ENCODE results near the gene ANKRD24. TPM values are rescaled to one million over a fixed set of nuclear protein-coding genes. Genes with fewer than 3 reads are reported as not detected.

ANKRD24 gene
- total and polyA plus RNA-seq, 5 experiments from 2014 or later: 0.36 to 2.2 (median 1.2) TPM; not detected in 1

- peak; percentile 94 to 100 (median 99) for DNase-seq
- Mint-ChIP-seq H3K36me3 (peaks cover 8 to 32% (median 21%) of the 10 kb centered on the region in 3 donors), H3K27ac (peak within 1 kb of the TSS; percentile 95 to 100 (median 99)), H3K4me1 (peaks cover 11 to 25% (median 20%) of the 10 kb centered on the region in 4 donors), H3K27me3 (peaks cover 0 to 3% (median 0%) of the 10 kb centered on the region in 5 donors), H3K4me3 (peak within 1 kb of the TSS; percentile 88 to 100 (median 97)), H3K9me3 (peaks cover 0 to 7% (median 2%) of the 10 kb centered on the region in 9 donors)
- POLR2A ChIA-PET: interaction anchor here (0.5 to 2.0 kb wide), 18 partner anchors 9 to 694 kb away, joined by 3 to 14 read pairs (median 4); partner anchors contain the start of genes DAPK3, EEF2, HDGFL2 and MPND
- ATAC-seq: peak; percentile 91 to 94
Observed at GRCh38 chr19:4246767-4247593, 64.5 kb downstream of the ANKRD24 start, which contains the start of gene YJU2. YJU2 (plus strand) TSS chr19:4247080; CDS start chr19:4247147, 67 bp downstream.

GRCh38 chr19:4256563-4256962 lies 74.1 kb downstream of the ANKRD24 start:
- no peaks in the 10 kb centered on the region for H3K27me3 Mint-ChIP-seq
- H3K4me1 Mint-ChIP-seq: peaks cover 0 to 7% (median 3%) of the 10 kb centered on the region in 4 donors
- DNase-seq: no peak
- H3K9me3 Mint-ChIP-seq: no peaks in the 10 kb centered on the region
- POLR2A ChIA-PET: interaction anchor here (1.9 kb wide), 1 partner anchor 10 kb away, joined by 6 read pairs; the partner anchor contains the start of gene YJU2
- H3K4me3 Mint-ChIP-seq: no peak overlapping the region
- no peak for ATAC-seq
- peaks cover 6 to 90% (median 47%) of the 10 kb centered on the region in 3 donors for H3K36me3 Mint-ChIP-seq
- H3K27ac Mint-ChIP-seq: no peak overlapping the region

- H3K4me3 Mint-ChIP-seq: no peak overlapping the region
- H3K36me3 Mint-ChIP-seq: peaks cover 6 to 90% (median 45%) of the 10 kb centered on the region in 3 donors
- H3K4me1 Mint-ChIP-seq: peaks cover 0 to 7% (median 3%) of the 10 kb centered on the region in 4 donors
- H3K9me3 Mint-ChIP-seq: no peaks in the 10 kb centered on the region
- no peak overlapping the region for H3K27ac Mint-ChIP-seq
- H3K27me3 Mint-ChIP-seq: no peaks in the 10 kb centered on the region
- ATAC-seq (no peak), DNase-seq (no peak)
- POLR2A ChIA-PET: interaction anchor here (1.9 kb wide), 1 partner anchor 10 kb away, joined by 6 read pairs; the partner anchor contains the start of gene YJU2
Observed at GRCh38 chr19:4257025-4257424, 74.5 kb downstream of the ANKRD24 start.

DNA sequence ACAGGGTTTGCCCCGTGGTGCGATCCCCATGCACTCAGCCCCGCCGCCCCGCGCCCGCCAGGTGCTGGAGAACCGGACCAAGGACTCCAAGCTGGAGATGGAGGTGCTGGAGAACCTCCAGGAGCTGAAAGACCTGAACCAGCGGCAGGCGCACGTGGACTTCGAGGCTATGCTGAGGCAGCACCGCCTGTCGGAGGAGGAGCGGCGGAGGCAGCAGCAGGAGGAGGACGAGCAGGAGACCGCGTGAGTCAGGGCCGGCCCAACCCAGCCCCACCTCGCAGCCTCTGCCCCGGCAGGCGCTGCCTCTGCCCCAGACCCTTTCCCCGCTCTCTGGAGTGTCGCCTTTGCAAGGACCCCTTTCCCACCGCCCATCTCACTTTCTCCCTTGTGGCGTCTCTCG lies 75.7 kb downstream of the ANKRD24 start:
- DNase-seq (no peak), ATAC-seq (no peak)
- H3K36me3 Mint-ChIP-seq: peaks cover 6 to 90% (median 38%) of the 10 kb centered on the region in 3 donors
- POLR2A ChIA-PET: no interaction called here
- no peaks in the 10 kb centered on the region for H3K27me3 Mint-ChIP-seq
- no peak overlapping the region for H3K4me3 Mint-ChIP-seq
- peaks cover 2 to 7% (median 3%) of the 10 kb centered on the region in 4 donors for H3K4me1 Mint-ChIP-seq
- no peaks in the 10 kb centered on the region for H3K9me3 Mint-ChIP-seq
- peak overlapping the region in 1 of 10 donors; percentile 65 for H3K27ac Mint-ChIP-seq

DNA sequence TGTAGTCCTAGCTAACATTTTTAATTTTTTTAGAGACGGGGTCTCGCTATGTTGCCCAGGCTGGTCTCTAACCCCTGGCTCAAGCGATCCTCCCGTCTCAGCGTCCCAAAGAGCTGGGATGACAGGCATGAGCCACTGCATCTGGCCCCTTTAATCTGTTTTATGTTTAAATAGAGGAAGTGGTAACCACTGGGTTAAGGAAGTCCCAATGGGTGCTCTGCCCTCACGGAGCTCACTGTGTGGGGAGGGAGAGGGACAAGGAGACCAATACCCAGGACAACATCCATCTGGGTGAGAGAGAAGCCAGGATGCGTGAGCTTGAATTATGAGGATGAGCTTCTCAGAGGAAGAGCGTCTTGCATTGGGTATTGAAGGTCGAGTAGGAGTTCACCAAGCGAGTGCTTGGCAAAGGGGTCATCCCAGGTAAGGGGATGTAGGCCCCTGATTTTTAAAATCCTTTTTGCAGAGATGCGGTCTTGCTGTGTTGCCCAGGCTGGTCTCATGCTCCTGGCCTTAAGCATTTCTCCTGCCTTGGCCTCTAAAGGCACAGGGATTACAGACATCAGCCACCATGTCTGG lies 78.2 kb downstream of the ANKRD24 start:
- no peaks in the 10 kb centered on the region for H3K27me3 Mint-ChIP-seq
- H3K36me3 Mint-ChIP-seq: peaks cover 0 to 89% (median 14%) of the 10 kb centered on the region in 3 donors
- peak overlapping the region in 1 of 10 donors; percentile 24 for H3K27ac Mint-ChIP-seq
- H3K4me3 Mint-ChIP-seq: peak overlapping the region in 2 of 10 donors; percentile 48 to 49
- POLR2A ChIA-PET: interaction anchor here (1.2 kb wide), 1 partner anchor 106 kb away, joined by 3 read pairs; no protein-coding TSS in a partner anchor
- no peaks in the 10 kb centered on the region for H3K9me3 Mint-ChIP-seq
- DNase-seq (no peak), ATAC-seq (no peak)
- H3K4me1 Mint-ChIP-seq: peaks cover 6 to 19% (median 14%) of the 10 kb centered on the region in 4 donors

DNA sequence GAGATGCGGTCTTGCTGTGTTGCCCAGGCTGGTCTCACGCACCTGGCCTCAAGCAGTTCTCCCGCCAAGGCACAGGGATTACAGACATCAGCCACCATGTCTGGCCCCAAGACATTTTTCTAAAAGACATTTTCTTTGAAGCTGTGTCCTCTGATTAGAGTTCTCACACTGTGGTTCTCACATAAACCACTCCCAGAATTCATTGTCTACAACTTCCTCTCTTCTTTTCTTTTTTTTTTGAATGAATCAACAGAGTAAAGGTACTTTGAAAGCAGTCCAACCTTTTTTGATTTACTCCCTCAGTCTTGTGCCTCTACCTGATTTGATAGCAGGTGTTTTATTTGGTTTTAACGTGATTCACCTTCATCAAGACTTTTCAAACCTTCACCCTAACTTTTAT lies 82.3 kb downstream of the ANKRD24 start:
- POLR2A ChIA-PET: interaction anchor here (0.7 to 2.3 kb wide), 4 partner anchors 16 to 388 kb away, joined by 3 to 8 read pairs (median 5); partner anchors contain the start of gene MPND
- H3K4me1 Mint-ChIP-seq: peaks cover 15 to 36% (median 33%) of the 10 kb centered on the region in 4 donors
- H3K36me3 Mint-ChIP-seq: peaks cover 4 to 86% (median 16%) of the 10 kb centered on the region in 3 donors
- peak overlapping the region in 8 of 10 donors; percentile 29 to 72 (median 54) for H3K4me3 Mint-ChIP-seq
- peak overlapping the region; percentile 10 to 91 (median 77) for H3K27ac Mint-ChIP-seq
- no peaks in the 10 kb centered on the region for H3K27me3 Mint-ChIP-seq
- peak; percentile 59 to 78 for ATAC-seq
- H3K9me3 Mint-ChIP-seq: no peaks in the 10 kb centered on the region
- DNase-seq: peak in 3 of 10 donors; percentile 52 to 55 (median 55)

- no peak for DNase-seq
- ATAC-seq: no peak
- peaks cover 4 to 82% (median 14%) of the 10 kb centered on the region in 3 donors for H3K36me3 Mint-ChIP-seq
- peaks cover 13 to 34% (median 33%) of the 10 kb centered on the region in 4 donors for H3K4me1 Mint-ChIP-seq
- POLR2A ChIA-PET: interaction anchor here (0.7 to 3.8 kb wide), 6 partner anchors 77 to 281 kb away, joined by 3 to 18 read pairs (median 6); partner anchors contain the start of genes EEF2, MPND and SH3GL1
- H3K9me3 Mint-ChIP-seq: no peaks in the 10 kb centered on the region
- peak overlapping the region in 1 of 10 donors; percentile 40 for H3K4me3 Mint-ChIP-seq
- H3K27ac Mint-ChIP-seq: peak overlapping the region in 6 of 10 donors; percentile 11 to 88 (median 54)
- H3K27me3 Mint-ChIP-seq: no peaks in the 10 kb centered on the region
Observed at GRCh38 chr19:4266253-4267000, 83.9 kb downstream of the ANKRD24 start.

DNA sequence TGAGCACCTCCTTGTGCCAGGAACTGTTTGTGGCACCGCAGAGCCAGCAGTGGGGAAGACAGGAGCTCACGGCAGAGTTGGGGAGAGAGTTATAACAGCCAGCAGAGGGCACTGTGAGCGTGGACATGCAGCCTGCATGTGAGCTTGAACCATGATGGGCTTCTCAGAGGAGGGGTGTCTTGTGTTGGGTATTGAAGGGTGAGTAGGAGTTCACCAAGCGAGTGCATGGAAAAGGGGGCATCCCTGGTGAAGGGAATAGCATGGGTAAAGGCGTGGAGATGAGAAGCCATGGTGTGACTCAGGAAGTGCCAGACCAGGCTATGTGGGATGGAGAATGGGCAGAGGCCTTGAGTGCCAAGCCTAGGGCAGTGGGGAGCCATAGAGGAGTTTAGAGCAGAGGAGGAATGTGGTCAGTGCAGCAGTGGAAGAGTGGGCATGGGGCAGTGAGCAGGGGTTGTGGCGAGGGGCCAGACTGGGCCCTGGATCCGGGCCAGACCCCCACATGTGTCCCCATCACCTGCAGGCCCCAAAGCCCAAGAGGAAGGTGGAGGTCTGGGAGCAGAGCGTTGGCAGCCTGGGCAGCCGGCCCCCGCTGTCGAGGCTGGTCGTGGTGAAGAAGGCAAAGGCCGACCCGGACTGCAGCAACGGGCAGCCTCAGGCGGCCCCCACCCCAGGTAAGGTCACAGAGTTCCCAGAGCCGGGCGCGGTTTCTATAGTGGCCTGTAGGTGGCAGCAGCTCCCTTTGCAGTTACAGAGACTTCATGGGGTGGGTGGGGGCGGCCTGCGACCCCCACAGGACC lies 84.8 kb downstream of the ANKRD24 start:
- H3K4me1 Mint-ChIP-seq: peaks cover 13 to 34% (median 33%) of the 10 kb centered on the region in 4 donors
- peaks cover 4 to 81% (median 21%) of the 10 kb centered on the region in 3 donors for H3K36me3 Mint-ChIP-seq
- peak overlapping the region in 7 of 10 donors; percentile 12 to 75 (median 70) for H3K27ac Mint-ChIP-seq

DNA sequence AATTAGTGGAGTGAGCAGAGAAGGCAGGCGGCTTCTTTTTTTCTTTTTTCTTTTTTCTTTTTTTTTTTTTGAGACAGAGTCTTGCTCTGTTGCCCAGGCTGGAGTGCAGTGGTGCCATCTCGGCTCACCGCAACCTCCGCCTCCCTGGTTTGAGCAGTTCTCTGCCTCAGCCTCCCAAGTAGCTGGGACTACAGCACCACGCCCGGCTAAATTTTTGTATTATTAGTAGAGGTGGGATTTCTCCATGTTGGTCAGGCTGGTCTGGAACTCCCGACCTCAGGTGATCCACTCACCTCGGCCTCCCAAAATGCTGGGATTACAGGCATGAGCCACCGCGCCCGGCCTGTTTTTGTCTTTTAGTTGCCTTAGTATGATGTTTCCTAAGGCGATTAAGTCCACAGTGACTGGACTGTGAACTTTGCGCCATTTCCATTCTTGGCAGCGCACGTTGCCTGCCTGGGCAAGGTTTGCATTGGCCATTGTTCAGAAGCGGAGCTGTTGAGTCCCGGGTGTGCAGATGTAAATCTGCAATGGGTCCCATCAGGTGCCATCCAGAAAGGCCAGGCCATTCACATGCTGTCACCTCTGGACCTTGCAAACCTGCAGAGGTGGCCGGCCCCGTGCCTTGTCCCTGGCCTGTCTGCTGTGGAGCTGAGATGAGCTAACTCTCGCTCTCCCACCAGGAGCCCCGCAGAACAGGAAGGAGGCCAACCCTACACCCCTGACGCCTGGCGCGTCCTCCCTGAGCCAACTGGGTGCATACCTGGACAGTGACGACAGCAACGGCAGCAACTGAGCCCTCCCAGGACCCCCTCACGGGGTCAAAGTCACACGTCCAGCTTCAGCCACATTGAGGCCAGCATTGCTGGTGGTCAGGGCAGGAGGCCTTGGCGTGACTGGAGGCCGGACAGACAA lies 85.7 kb downstream of the ANKRD24 start:
- H3K4me1 Mint-ChIP-seq: peaks cover 13 to 34% (median 32%) of the 10 kb centered on the region in 4 donors
- no peaks in the 10 kb centered on the region for H3K27me3 Mint-ChIP-seq
- POLR2A ChIA-PET: interaction anchor here (0.7 to 3.8 kb wide), 7 partner anchors 33 to 257 kb away, joined by 4 to 18 read pairs (median 6); partner anchors contain the start of genes MPND and SH3GL1
- H3K9me3 Mint-ChIP-seq: no peaks in the 10 kb centered on the region
- no peak for ATAC-seq
- DNase-seq: no peak
- peaks cover 4 to 74% (median 21%) of the 10 kb centered on the region in 3 donors for H3K36me3 Mint-ChIP-seq
- H3K4me3 Mint-ChIP-seq: no peak overlapping the region
- peak overlapping the region in 5 of 10 donors; percentile 24 to 59 (median 48) for H3K27ac Mint-ChIP-seq

More for the DNA sequence above, 84.8 kb downstream of the ANKRD24 start:
- peak overlapping the region in 1 of 10 donors; percentile 22 for H3K4me3 Mint-ChIP-seq
- DNase-seq: peak; percentile 43 to 81 (median 58)
- POLR2A ChIA-PET: interaction anchor here (0.7 to 3.8 kb wide), 8 partner anchors 34 to 258 kb away, joined by 3 to 18 read pairs (median 6); partner anchors contain the start of genes MPND and SH3GL1
- no peaks in the 10 kb centered on the region for H3K9me3 Mint-ChIP-seq
- H3K27me3 Mint-ChIP-seq: no peaks in the 10 kb centered on the region
- ATAC-seq: peak; percentile 60 to 72

- Mint-ChIP-seq H3K27ac (peak overlapping the region in 2 of 10 donors; percentile 48 to 59), H3K9me3 (no peaks in the 10 kb centered on the region), H3K36me3 (peaks cover 4 to 66% (median 21%) of the 10 kb centered on the region in 3 donors), H3K27me3 (no peaks in the 10 kb centered on the region), H3K4me1 (peaks cover 13 to 33% (median 30%) of the 10 kb centered on the region in 4 donors), H3K4me3 (no peak overlapping the region)
- no peak for ATAC-seq
- no peak for DNase-seq
- POLR2A ChIA-PET: interaction anchor here (3.0 to 3.8 kb wide), 2 partner anchors 74 to 84 kb away, joined by 15 to 18 read pairs; partner anchors contain the start of gene MPND
Observed at GRCh38 chr19:4268816-4269430, 86.4 kb downstream of the ANKRD24 start.
